Sigmoid colon (tissue), 4 donors: ENCODE data around the gene FHIP2A.

Experiments
- CTCF ChIP-seq, 4 experiments: fragments of 450-650 bp in 3 of 4; fragments of 200-600 bp in 1 of 4; IDR thresholded peaks; one replicate each; pipeline ENCODE4 v1.5.1; 2016 to 2019; ENCODE audit warnings: antibody characterized with exemption in 4 of 4, mild to moderate bottlenecking in 3 of 4, moderate library complexity in 2 of 4
- EP300 ChIP-seq, 4 donors: sonication (generic); formaldehyde crosslinking; IDR thresholded peaks; one replicate each; pipeline ENCODE4 v1.6.1; 2017; ENCODE audit warnings: antibody characterized with exemption in 4 of 4
- POLR2A ChIP-seq, 2 donors: fragments of 450-650 bp; IDR thresholded peaks; one replicate each; pipeline ENCODE4 v1.6.1; 2016; ENCODE audit warnings: antibody characterized with exemption in 2 of 2, mild to moderate bottlenecking in 2 of 2, moderate library complexity in 2 of 2
- POLR2AphosphoS5 ChIP-seq, 4 donors: sonication (generic); formaldehyde crosslinking; IDR thresholded peaks; one replicate each; pipeline ENCODE4 v1.6.1; 2017; ENCODE audit warnings: antibody characterized with exemption in 4 of 4

DNA sequence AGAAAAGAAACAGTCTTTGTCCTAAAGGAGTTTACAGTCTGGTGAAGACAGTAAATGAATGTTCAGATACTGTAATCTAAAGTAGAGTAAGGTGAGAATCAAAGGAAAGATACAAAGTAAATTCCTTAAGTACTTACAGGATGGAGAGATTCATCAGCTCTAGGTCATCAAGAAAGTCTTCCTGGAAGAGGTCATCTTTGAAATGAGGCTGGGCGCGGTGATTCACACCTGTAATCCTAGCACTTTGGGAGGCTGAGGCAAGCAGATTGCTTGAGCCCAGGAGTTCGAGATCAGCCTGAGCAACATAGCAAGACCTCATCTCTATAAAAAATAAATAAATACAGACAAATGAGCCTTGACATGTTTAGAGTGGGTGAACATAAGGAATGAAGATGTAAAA, 18.3 kb downstream of the FHIP2A start:
- no peak for TF ChIP-seq CTCF (IDR thresholded peaks at IDR 0.05)
- no peak for TF ChIP-seq POLR2A (IDR thresholded peaks at IDR 0.05)
- no peak for TF ChIP-seq POLR2AphosphoS5 (IDR thresholded peaks at IDR 0.05)
- TF ChIP-seq EP300 (IDR thresholded peaks at IDR 0.05) = no peak
